Gastrocnemius medialis (tissue), 4 donors: ENCODE measurements around the gene UQCC5. TPM values are rescaled to one million over a fixed set of nuclear protein-coding genes. Genes with fewer than 3 reads are reported as not detected.
A peak's percentile ranks its signal among the peaks of the same experiment; 100 is the strongest.

Source experiments
- ATAC-seq, 2 donors: fragments of 150-250 bp; one replicate each; pipeline ENCODE4 v1.9.1; 2016
- DNase-seq, 2 donors: peaks; one replicate each; pipeline ENCODE4 v3.0.0-alpha.2; 2019
- H3K27ac ChIP-seq, 4 donors: fragments of 200-600 bp; sonication (generic); 1 replicate in 1 of 4; 2 replicates in 3 of 4; pipeline ENCODE4 v1.5.1; 2016 to 2018; ENCODE audit warnings: mild to moderate bottlenecking in 2 of 4, moderate library complexity in 1 of 4
- H3K27me3 ChIP-seq, 3 donors: fragments of 200-600 bp; sonication (generic) in 2 of 3; 1 replicate in 1 of 3; 2 replicates in 2 of 3; pipeline versions ENCODE4 v1.5.1 to v1.6.0; 2016 to 2019; ENCODE audit warnings: mild to moderate bottlenecking in 1 of 3, moderate library complexity in 1 of 3
- H3K36me3 ChIP-seq, 2 donors: fragments of 200-600 bp; sonication (generic) in 1 of 2; one replicate each; pipeline ENCODE4 v1.5.1; 2017 to 2018
- H3K4me1 ChIP-seq, 2 donors: fragments of 200-600 bp; sonication (generic) in 1 of 2; one replicate each; pipeline ENCODE4 v1.5.1; 2016 to 2017; ENCODE audit warnings: mild to moderate bottlenecking in 2 of 2
- H3K4me3 ChIP-seq, 4 donors: fragments of 200-600 bp; sonication (generic) in 3 of 4; 1 replicate in 1 of 4; 2 replicates in 3 of 4; pipeline ENCODE4 v1.5.1; 2016 to 2019; ENCODE audit warnings: mild to moderate bottlenecking in 2 of 4
- H3K9me3 ChIP-seq, 3 donors: fragments of 200-600 bp; sonication (generic) in 2 of 3; 1 replicate in 1 of 3; 2 replicates in 2 of 3; pipeline ENCODE4 v1.5.1; 2016 to 2019
- CTCF ChIP-seq, 5 experiments: fragments of 450-650 bp in 3 of 5; fragments of 200-600 bp in 2 of 5; sonication (generic) in 2 of 5; IDR thresholded peaks in 4 of 5; conservative IDR thresholded peaks in 1 of 5; 1 replicate in 4 of 5; 2 replicates in 1 of 5; pipeline ENCODE4 v1.5.1; 2016 to 2019; ENCODE audit warnings: antibody characterized with exemption in 5 of 5, mild to moderate bottlenecking in 3 of 5, moderate library complexity in 3 of 5
- POLR2A ChIP-seq, 2 donors: fragments of 450-650 bp; IDR thresholded peaks; one replicate each; pipeline ENCODE4 v1.6.1; 2017; ENCODE audit warnings: antibody characterized with exemption in 2 of 2, mild to moderate bottlenecking in 2 of 2, moderate library complexity in 2 of 2
- in situ Hi-C, 4 donors: fragments of 200-750 bp; cut with MboI; loops; one replicate each; pipeline versions ENCODE4 v1.15.0 to v1.8.0; 2017; ENCODE audit warnings: low sequenced_read_pairs in 4 of 4
- intact Hi-C: fragments of 100-400 bp; cut with DNase I; formaldehyde crosslinking; loops from one replicate; pipeline ENCODE4 v1.15.1; 2023; ENCODE audit warnings: low total_unique reads
- total RNA-seq, 4 donors: library from RNA; depleted of rRNA; stranded (reverse); fragments of >200 nt; gene quantifications; one replicate each; pipeline versions ENCODE4 v1.1.0 to v1.2.3, GENCODE V29; 2016

Gene UQCC5
- total RNA-seq, 4 donors from 2014 or later, result 0.31 to 26.1 (median 0.87) TPM

- Histone ChIP-seq H3K27ac (no peak overlapping the region), H3K36me3 (no peaks in the 10 kb centered on the region), H3K27me3 (no peaks in the 10 kb centered on the region), H3K4me1 (peaks cover 4 to 7% of the 10 kb centered on the region in 2 donors), H3K4me3 (no peak overlapping the region), H3K9me3 (no peaks in the 10 kb centered on the region)
- DNase-seq (no peak), ATAC-seq (no peak)
- in situ Hi-C loops, result no loop called here
- intact Hi-C loops, result no loop called here
- TF ChIP-seq POLR2A (IDR thresholded peaks at IDR 0.05) (no peak), CTCF (IDR thresholded peaks at IDR 0.05 in 4 of 5, conservative IDR thresholded peaks at IDR 0.05 in 1 of 5) (no peak)
Measured at GRCh38 chr3:52521488-52521824, 14.9 kb upstream of the UQCC5 start.

GRCh38 chr3:52521881-52522650 lies 14.3 kb upstream of the UQCC5 start:
- TF ChIP-seq CTCF (IDR thresholded peaks at IDR 0.05 in 4 of 5, conservative IDR thresholded peaks at IDR 0.05 in 1 of 5) (no peak), POLR2A (IDR thresholded peaks at IDR 0.05) (no peak)
- no peak for DNase-seq
- peaks cover 4 to 7% of the 10 kb centered on the region in 2 donors for H3K4me1 ChIP-seq

GRCh38 chr3:52522651-52523251 lies 13.7 kb upstream of the UQCC5 start:
- TF ChIP-seq CTCF (IDR thresholded peaks at IDR 0.05 in 4 of 5, conservative IDR thresholded peaks at IDR 0.05 in 1 of 5) (no peak), POLR2A (IDR thresholded peaks at IDR 0.05) (no peak)
- no peaks in the 10 kb centered on the region for H3K9me3 ChIP-seq
- ATAC-seq (no peak), DNase-seq (no peak)
- H3K4me3 ChIP-seq, result no peak overlapping the region
- intact Hi-C loops (no loop called here), in situ Hi-C loops (no loop called here)
- peaks cover 4 to 7% of the 10 kb centered on the region in 2 donors for H3K4me1 ChIP-seq
- no peaks in the 10 kb centered on the region for H3K27me3 ChIP-seq
- H3K36me3 ChIP-seq, result no peaks in the 10 kb centered on the region
- no peak overlapping the region for H3K27ac ChIP-seq

More at GRCh38 chr3:52521881-52522650, 14.3 kb upstream of the UQCC5 start:
- Histone ChIP-seq H3K27me3 (no peaks in the 10 kb centered on the region), H3K4me3 (no peak overlapping the region), H3K27ac (no peak overlapping the region), H3K9me3 (no peaks in the 10 kb centered on the region), H3K36me3 (no peaks in the 10 kb centered on the region)
- intact Hi-C loops (no loop called here), in situ Hi-C loops (no loop called here)
- ATAC-seq, result no peak

- H3K27ac ChIP-seq, result peak overlapping the region; percentile 33 to 80 (median 70)
- H3K9me3 ChIP-seq, result no peaks in the 10 kb centered on the region
- no peak for ATAC-seq
- no peaks in the 10 kb centered on the region for H3K36me3 ChIP-seq
- TF ChIP-seq POLR2A (IDR thresholded peaks at IDR 0.05) (no peak), CTCF (IDR thresholded peaks at IDR 0.05 in 4 of 5, conservative IDR thresholded peaks at IDR 0.05 in 1 of 5) (no peak)
- no peak overlapping the region for H3K4me3 ChIP-seq
- DNase-seq, result no peak
- in situ Hi-C loops (no loop called here), intact Hi-C loops (no loop called here)
- H3K4me1 ChIP-seq, result peaks cover 4 to 7% of the 10 kb centered on the region in 2 donors
- H3K27me3 ChIP-seq, result no peaks in the 10 kb centered on the region
Measured at GRCh38 chr3:52523386-52524257, 12.8 kb upstream of the UQCC5 start.
